ENCODE results near the gene SEMA4G. TPM values are rescaled to one million over a fixed set of nuclear protein-coding genes. Genes with fewer than 3 reads are reported as not detected.

SEMA4G gene
- total and polyA plus RNA-seq, 2 of the 13 experiments (the other 11 are each of a cell fraction or from before 2014, with no cell fraction given), result 46.2 to 207 TPM

DNA sequence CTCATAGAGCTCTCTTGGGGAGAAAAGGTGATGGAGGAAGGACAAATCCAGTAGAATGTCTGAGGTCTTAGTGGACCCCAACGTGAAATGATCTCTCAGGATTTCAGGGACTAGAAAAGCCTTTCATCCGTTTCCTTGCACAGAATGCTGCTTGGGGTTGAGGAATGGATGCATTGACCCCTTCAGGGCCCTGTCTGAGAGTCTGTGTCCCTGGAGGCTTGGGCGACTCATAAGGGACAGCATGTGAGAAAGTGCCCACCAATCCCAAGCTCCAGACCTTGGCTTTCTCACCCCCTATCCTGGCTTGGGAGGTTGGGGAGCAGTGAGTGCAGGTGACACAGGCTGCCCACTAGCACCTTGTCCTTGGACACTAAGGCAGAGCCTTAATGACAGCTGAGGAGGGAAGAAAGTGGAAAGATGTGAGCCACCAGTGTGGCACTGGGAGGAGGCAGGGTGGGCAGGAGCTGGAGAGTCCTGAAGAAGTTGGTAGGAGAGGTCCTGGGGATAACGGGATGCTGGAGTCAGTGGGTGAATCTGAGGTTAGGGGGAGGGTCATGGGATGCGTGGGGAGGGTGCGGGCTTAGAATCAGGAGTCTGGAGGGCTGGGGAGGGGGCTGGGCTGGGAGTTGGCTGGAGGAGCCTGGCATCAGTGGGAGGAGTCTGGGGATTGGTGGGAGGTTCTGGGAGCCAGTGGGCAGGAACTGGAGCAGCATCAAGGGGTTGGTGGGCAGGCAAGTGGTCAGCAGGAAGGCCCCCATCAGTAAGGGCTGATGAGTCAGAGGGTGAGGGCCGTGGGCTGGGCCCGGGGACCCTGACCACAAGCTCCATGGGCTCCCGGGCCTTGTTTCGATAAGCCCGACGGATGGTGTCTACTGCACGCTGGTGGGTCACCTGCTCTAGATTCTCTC is 38.9 kb downstream of the SEMA4G start:
- BruUV-seq (replicated peaks), result no TSS peak
- Histone ChIP-seq H3K9ac (ENCODE audit: insufficient read depth, low read depth, low read length) (0 out of 2 replicates have a peak overlapping the region, but pooled peaks have one; percentile 43), H3K4me3 (replicated peaks in 1 of 3; ENCODE audit: insufficient read depth in 1 of 3, low read depth in 2 of 3, low read length in 3 of 3) (no peak overlapping the region), H3K79me2 (ENCODE audit: insufficient read depth, low read length) (peaks cover 2% of the 10 kb centered on the region), H3K36me3 (replicated peaks in 1 of 2; ENCODE audit: control insufficient read depth in 1 of 2, insufficient read depth in 2 of 2, low read length in 2 of 2) (peaks cover 14 to 33% of the 10 kb centered on the region in 2 experiments; a peak in 4 of 5 replicates), H3K4me2 (ENCODE audit: low read depth, low read length) (peak overlapping the region; percentile 61; the same call in 1 of the 2 replicates), H3K9me3 (ENCODE audit: low read length) (no peaks in the 10 kb centered on the region), H4K20me1 (ENCODE audit: insufficient read depth, low read length) (no peaks in the 10 kb centered on the region), H3K27me3 (ENCODE audit: control insufficient read depth in 1 of 2, insufficient read depth in 2 of 2, low read length in 2 of 2) (no peaks in the 10 kb centered on the region), H2AFZ (ENCODE audit: low read length) (no peak overlapping the region), H3K27ac (ENCODE audit: extremely low read length, insufficient read depth, low read length) (peak overlapping the region; percentile 73), H3K4me1 (ENCODE audit: insufficient read depth, low read length) (peaks cover 62% of the 10 kb centered on the region)
- intact Hi-C loops (cut with micrococcal nuclease; ENCODE audit: unreplicated experiment), result no loop called here
- ATAC-seq (no peak), DNase-seq (ENCODE audit: low spot score) (no peak), FAIRE-seq (no peak)
- CTCF ChIA-PET (ENCODE audit: low intra/inter-chr PET ratio, low total read pairs), result no interaction called here
- WGBS (ENCODE audit: low lambda C conversion rate), result 78% methylated on average over 8 of the region's 13 CpGs
- in situ Hi-C loops (cut with HindIII; ENCODE audit: extremely low pct_ligation_motif_present, low pct_unique_long_range_greater_than_20kb), result no loop called here
- POLR2A ChIA-PET, result interaction anchor here (0.8 to 7.1 kb wide), 3 partner anchors 9 to 23 kb away, joined by 3 to 124 read pairs (median 3); partner anchors contain the start of genes LZTS2, MRPL43 and TWNK
- no peak for TF ChIP-seq NR2C2 (CRISPR knock-in tag; IDR thresholded peaks at IDR 0.05; ENCODE audit: borderline replicate concordance)
- TF ChIP-seq ZFP36L1 (CRISPR knock-in tag; IDR thresholded peaks at IDR 0.05), result no peak
- no peak for TF ChIP-seq TEAD2 (CRISPR knock-in tag; IDR thresholded peaks at IDR 0.05)
- no peak for TF ChIP-seq PHB2 (IDR thresholded peaks at IDR 0.05; ENCODE audit: partially characterized antibody)
- no peak for TF ChIP-seq GZF1 (CRISPR knock-in tag; IDR thresholded peaks at IDR 0.05)
- no peak for TF ChIP-seq ZNF792 (CRISPR knock-in tag; IDR thresholded peaks at IDR 0.05)
- no peak for TF ChIP-seq SRY (CRISPR knock-in tag; IDR thresholded peaks at IDR 0.05)
- 0 out of 2 replicates have a peak, but pooled peaks have one; percentile 19 for TF ChIP-seq ZNF550 (CRISPR knock-in tag; IDR thresholded peaks at IDR 0.05; ENCODE audit: borderline replicate concordance)
- 0 out of 2 replicates have a peak, but pooled peaks have one; percentile 2 for TF ChIP-seq HNRNPL (IDR thresholded peaks at IDR 0.05; ENCODE audit: low read depth, low read length)
- TF ChIP-seq POLR2A (IDR thresholded peaks at IDR 0.05; ENCODE audit: insufficient read depth in 1 of 2, low read depth in 2 of 2, low read length in 2 of 2), result peak in 1 of 2 experiments; percentile 16; a peak in 1 of 4 replicates
- TF ChIP-seq SSRP1 (CRISPR knock-in tag; IDR thresholded peaks at IDR 0.05), result peak; percentile 59; the same call in 1 of the 2 replicates
- TF ChIP-seq PCBP1 (IDR thresholded peaks at IDR 0.05; ENCODE audit: borderline replicate concordance, low read depth, low read length), result peak; percentile 87
- TF ChIP-seq PAF1 (CRISPR knock-in tag; IDR thresholded peaks at IDR 0.05), result peak; percentile 64; the same call in 1 of the 2 replicates
- no peak for TF ChIP-seq NFE2L1 (CRISPR knock-in tag; IDR thresholded peaks at IDR 0.05; ENCODE audit: borderline replicate concordance)
- TF ChIP-seq, protein P1, sequence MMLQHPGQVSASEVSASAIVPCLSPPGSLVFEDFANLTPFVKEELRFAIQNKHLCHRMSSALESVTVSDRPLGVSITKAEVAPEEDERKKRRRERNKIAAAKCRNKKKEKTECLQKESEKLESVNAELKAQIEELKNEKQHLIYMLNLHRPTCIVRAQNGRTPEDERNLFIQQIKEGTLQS (CRISPR knock-in tag; IDR thresholded peaks at IDR 0.05), result 0 out of 2 replicates have a peak, but pooled peaks have one; percentile 27
- TF ChIP-seq HNRNPLL (IDR thresholded peaks at IDR 0.05; ENCODE audit: low read depth, low read length, poor library complexity, severe bottlenecking), result peak; percentile 11
- no peak for TF ChIP-seq ZNF496 (CRISPR knock-in tag; IDR thresholded peaks at IDR 0.05; ENCODE audit: insufficient replicate concordance)
- TF ChIP-seq POLR2AphosphoS5 (IDR thresholded peaks at IDR 0.05; ENCODE audit: low read depth, low read length), result peak; percentile 51
- TF ChIP-seq RBM22 (optimal IDR thresholded peaks at IDR 0.05; ENCODE audit: low read length), result peak; percentile 62
- peak; percentile 86 for TF ChIP-seq AGO2 (optimal IDR thresholded peaks at IDR 0.05; ENCODE audit: low read depth, low read length)
- TF ChIP-seq CSRNP2 (CRISPR knock-in tag; conservative IDR thresholded peaks at IDR 0.05; ENCODE audit: low read depth), result no peak
- TF ChIP-seq ISL2 (CRISPR knock-in tag; IDR thresholded peaks at IDR 0.05), result 0 out of 2 replicates have a peak, but pooled peaks have one; percentile 9
- TF ChIP-seq POLR2G (IDR thresholded peaks at IDR 0.05; ENCODE audit: low read depth, low read length), result peak; percentile 59; the same call in 1 of the 2 replicates
- no peak for TF ChIP-seq ZNF879 (CRISPR knock-in tag; IDR thresholded peaks at IDR 0.05)
- no peak for TF ChIP-seq ZNF430 (CRISPR knock-in tag; IDR thresholded peaks at IDR 0.05)
